Measurements from ENCODE around the gene FERMT1. TPM values are rescaled to one million over a fixed set of nuclear protein-coding genes. Genes with fewer than 3 reads are reported as not detected.

Gene FERMT1
- polyA plus RNA-seq, 1 donor (not counting 4 experiments of a cell fraction or from before 2014, with no cell fraction given): 134 TPM

DNA sequence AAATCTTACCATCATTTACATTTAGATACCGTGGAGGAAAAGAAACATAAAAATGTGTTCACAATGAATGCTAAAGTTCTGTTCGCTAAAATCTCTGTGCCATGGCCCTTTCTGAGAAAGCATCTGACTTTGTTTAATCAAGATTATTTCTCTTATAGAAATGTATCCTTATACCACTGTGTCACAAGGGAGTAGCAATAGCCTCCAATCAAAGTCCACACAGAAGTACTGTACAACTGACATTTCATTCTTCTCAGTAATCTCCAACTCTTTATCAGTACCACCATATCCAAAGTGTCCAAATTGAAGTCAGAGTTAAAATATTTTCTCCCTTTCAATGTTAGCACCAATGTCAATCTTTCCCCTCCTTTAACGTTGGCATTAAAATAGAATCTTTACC is 6.1 kb downstream of the FERMT1 start:
- Histone ChIP-seq H4K20me1 (ENCODE audit: control insufficient read depth, extremely low read depth, insufficient read depth, low read length) (no peaks in the 10 kb centered on the region), H3K4me1 (ENCODE audit: control insufficient read depth, extremely low read depth, insufficient read depth, low read length) (peaks cover 12% of the 10 kb centered on the region), H3K79me2 (ENCODE audit: control insufficient read depth, insufficient read depth, low read length) (peaks cover 56% of the 10 kb centered on the region), H3K27me3 (ENCODE audit: control insufficient read depth, extremely low read depth, insufficient read depth, low read length) (no peaks in the 10 kb centered on the region), H3K9ac (ENCODE audit: control insufficient read depth, extremely low read depth, insufficient read depth, low read length) (no peak overlapping the region), H3K4me2 (ENCODE audit: control insufficient read depth, extremely low read depth, insufficient read depth, low read depth, low read length) (no peak overlapping the region), H2AFZ (ENCODE audit: control insufficient read depth, low read length) (no peak overlapping the region), H3K9me1 (ENCODE audit: control insufficient read depth, extremely low read depth, insufficient read depth, low read length) (no peaks in the 10 kb centered on the region), H3K36me3 (ENCODE audit: control insufficient read depth in 2 of 2, extremely low read depth in 1 of 2, insufficient read depth in 2 of 2, low read length in 2 of 2) (peaks cover 24 to 52% of the 10 kb centered on the region in 2 experiments), H3K4me3 (ENCODE audit: control insufficient read depth in 2 of 3, extremely low read depth in 1 of 3, insufficient read depth in 2 of 3, low read depth in 1 of 3, low read length in 3 of 3) (no peak overlapping the region), H3K27ac (ENCODE audit: control insufficient read depth, insufficient read depth, low read length) (no peak overlapping the region), H3K9me3 (ENCODE audit: control insufficient read depth, low read depth, low read length) (no peaks in the 10 kb centered on the region)
- no peak for FAIRE-seq
- TF ChIP-seq, protein P1, sequence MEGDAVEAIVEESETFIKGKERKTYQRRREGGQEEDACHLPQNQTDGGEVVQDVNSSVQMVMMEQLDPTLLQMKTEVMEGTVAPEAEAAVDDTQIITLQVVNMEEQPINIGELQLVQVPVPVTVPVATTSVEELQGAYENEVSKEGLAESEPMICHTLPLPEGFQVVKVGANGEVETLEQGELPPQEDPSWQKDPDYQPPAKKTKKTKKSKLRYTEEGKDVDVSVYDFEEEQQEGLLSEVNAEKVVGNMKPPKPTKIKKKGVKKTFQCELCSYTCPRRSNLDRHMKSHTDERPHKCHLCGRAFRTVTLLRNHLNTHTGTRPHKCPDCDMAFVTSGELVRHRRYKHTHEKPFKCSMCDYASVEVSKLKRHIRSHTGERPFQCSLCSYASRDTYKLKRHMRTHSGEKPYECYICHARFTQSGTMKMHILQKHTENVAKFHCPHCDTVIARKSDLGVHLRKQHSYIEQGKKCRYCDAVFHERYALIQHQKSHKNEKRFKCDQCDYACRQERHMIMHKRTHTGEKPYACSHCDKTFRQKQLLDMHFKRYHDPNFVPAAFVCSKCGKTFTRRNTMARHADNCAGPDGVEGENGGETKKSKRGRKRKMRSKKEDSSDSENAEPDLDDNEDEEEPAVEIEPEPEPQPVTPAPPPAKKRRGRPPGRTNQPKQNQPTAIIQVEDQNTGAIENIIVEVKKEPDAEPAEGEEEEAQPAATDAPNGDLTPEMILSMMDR (optimal IDR thresholded peaks at IDR 0.05 in 1 of 3, IDR thresholded peaks at IDR 0.05 in 1 of 3, conservative IDR thresholded peaks at IDR 0.05 in 1 of 3; ENCODE audit: extremely low read depth in 1 of 3, insufficient read depth in 2 of 3, low read length in 3 of 3): no peak
- no peak for TF ChIP-seq EZH2 (IDR thresholded peaks at IDR 0.05; ENCODE audit: low read length)
- no peak for DNase-seq (ENCODE audit: low read depth, low spot score)
- dilution Hi-C loops (cut with MboI; ENCODE audit: extremely low pct_ligation_motif_present, low sequenced_read_pairs): no loop called here

DNA sequence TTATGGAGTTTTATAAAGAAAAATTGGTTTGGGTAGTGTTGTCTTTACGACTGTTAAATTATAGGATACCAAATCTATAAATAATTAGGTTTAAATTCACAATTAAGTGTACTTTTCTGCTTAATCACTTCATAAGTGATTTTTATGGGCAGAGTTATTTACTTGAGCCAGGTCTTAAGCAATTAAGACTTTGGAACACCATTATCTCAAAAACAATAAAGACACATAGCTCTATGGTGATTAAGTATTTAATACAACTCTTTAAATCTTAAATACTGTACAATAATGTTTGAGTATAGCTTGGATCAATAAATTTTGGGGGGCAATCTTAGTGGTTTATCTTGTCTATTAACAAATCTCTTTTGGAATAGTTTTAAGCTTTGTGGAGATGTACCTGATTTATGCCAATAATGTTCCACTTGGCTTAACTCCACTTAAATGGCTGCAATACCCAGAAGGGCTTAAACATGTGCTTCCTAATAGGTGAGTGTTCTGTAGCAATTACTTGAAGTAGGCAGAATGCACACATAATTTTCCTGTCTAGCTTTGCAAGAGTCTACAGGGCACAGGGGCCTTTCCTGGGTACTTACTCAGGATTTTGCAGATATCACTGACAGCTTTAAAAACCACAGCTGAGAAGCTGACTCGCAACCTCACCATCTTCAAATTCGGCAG is 7.5 kb downstream of the FERMT1 start:
- Histone ChIP-seq H3K36me3 (ENCODE audit: control insufficient read depth in 2 of 2, extremely low read depth in 1 of 2, insufficient read depth in 2 of 2, low read length in 2 of 2) (peaks cover 25 to 51% of the 10 kb centered on the region in 2 experiments), H3K27me3 (ENCODE audit: control insufficient read depth, extremely low read depth, insufficient read depth, low read length) (no peaks in the 10 kb centered on the region), H3K4me2 (ENCODE audit: control insufficient read depth, extremely low read depth, insufficient read depth, low read depth, low read length) (no peak overlapping the region), H3K79me2 (ENCODE audit: control insufficient read depth, insufficient read depth, low read length) (peaks cover 46% of the 10 kb centered on the region), H3K27ac (ENCODE audit: control insufficient read depth, insufficient read depth, low read length) (no peak overlapping the region), H4K20me1 (ENCODE audit: control insufficient read depth, extremely low read depth, insufficient read depth, low read length) (no peaks in the 10 kb centered on the region), H3K9ac (ENCODE audit: control insufficient read depth, extremely low read depth, insufficient read depth, low read length) (no peak overlapping the region), H2AFZ (ENCODE audit: control insufficient read depth, low read length) (no peak overlapping the region), H3K4me3 (ENCODE audit: control insufficient read depth in 2 of 3, extremely low read depth in 1 of 3, insufficient read depth in 2 of 3, low read depth in 1 of 3, low read length in 3 of 3) (no peak overlapping the region), H3K9me3 (ENCODE audit: control insufficient read depth, low read depth, low read length) (no peaks in the 10 kb centered on the region), H3K9me1 (ENCODE audit: control insufficient read depth, extremely low read depth, insufficient read depth, low read length) (no peaks in the 10 kb centered on the region), H3K4me1 (ENCODE audit: control insufficient read depth, extremely low read depth, insufficient read depth, low read length) (peaks cover 2% of the 10 kb centered on the region)
- DNase-seq (ENCODE audit: low read depth, low spot score): no peak
- TF ChIP-seq, protein P1 (optimal IDR thresholded peaks at IDR 0.05 in 1 of 3, IDR thresholded peaks at IDR 0.05 in 1 of 3, conservative IDR thresholded peaks at IDR 0.05 in 1 of 3; ENCODE audit: extremely low read depth in 1 of 3, insufficient read depth in 2 of 3, low read length in 3 of 3): no peak
- no peak for TF ChIP-seq EZH2 (IDR thresholded peaks at IDR 0.05; ENCODE audit: low read length)
- no peak for FAIRE-seq
- dilution Hi-C loops (cut with MboI; ENCODE audit: extremely low pct_ligation_motif_present, low sequenced_read_pairs): no loop called here

All from keratinocyte (primary cell).